Subcutaneous abdominal adipose tissue (tissue), 5 donors: ENCODE measurements around the gene CROCC2.

Experiments
- H3K27ac ChIP-seq: one replicate; pipeline ENCODE4 v1.7.0; 2013; ENCODE audit warnings: low read depth, mild to moderate bottlenecking, inconsistent platforms, low read length, moderate library complexity
- H3K27me3 ChIP-seq, 5 donors: one replicate each; pipeline ENCODE4 v1.7.0; 2013; ENCODE audit warnings: low read length in 5 of 5, inconsistent platforms in 1 of 5; ENCODE audit not compliant: control insufficient read depth in 5 of 5, insufficient read depth in 4 of 5
- H3K36me3 ChIP-seq, 5 donors: one replicate each; pipeline ENCODE4 v1.7.0; 2013; ENCODE audit warnings: low read length in 5 of 5; ENCODE audit not compliant: control insufficient read depth in 5 of 5, insufficient read depth in 5 of 5
- H3K4me1 ChIP-seq, 5 donors: one replicate each; pipeline ENCODE4 v1.7.0; 2013; ENCODE audit warnings: low read length in 5 of 5, mild to moderate bottlenecking in 3 of 5, moderate library complexity in 1 of 5; ENCODE audit not compliant: control insufficient read depth in 5 of 5, insufficient read depth in 5 of 5
- H3K4me3 ChIP-seq, 5 donors: one replicate each; pipeline ENCODE4 v1.7.0; 2013; ENCODE audit warnings: low read length in 5 of 5, low read depth in 1 of 5
- H3K9ac ChIP-seq, 5 donors: one replicate each; pipeline ENCODE4 v1.7.0; 2013; ENCODE audit warnings: low read length in 5 of 5, mild to moderate bottlenecking in 4 of 5, moderate library complexity in 3 of 5
- H3K9me3 ChIP-seq, 5 donors: one replicate each; pipeline ENCODE4 v1.7.0; 2013; ENCODE audit warnings: low read length in 5 of 5; ENCODE audit not compliant: control insufficient read depth in 5 of 5
- donor health status: healthy.
- donor health status: healthy.
- donor health status: healthy.
- donor health status: healthy.
- donor health status: healthy.

Gene CROCC2

DNA sequence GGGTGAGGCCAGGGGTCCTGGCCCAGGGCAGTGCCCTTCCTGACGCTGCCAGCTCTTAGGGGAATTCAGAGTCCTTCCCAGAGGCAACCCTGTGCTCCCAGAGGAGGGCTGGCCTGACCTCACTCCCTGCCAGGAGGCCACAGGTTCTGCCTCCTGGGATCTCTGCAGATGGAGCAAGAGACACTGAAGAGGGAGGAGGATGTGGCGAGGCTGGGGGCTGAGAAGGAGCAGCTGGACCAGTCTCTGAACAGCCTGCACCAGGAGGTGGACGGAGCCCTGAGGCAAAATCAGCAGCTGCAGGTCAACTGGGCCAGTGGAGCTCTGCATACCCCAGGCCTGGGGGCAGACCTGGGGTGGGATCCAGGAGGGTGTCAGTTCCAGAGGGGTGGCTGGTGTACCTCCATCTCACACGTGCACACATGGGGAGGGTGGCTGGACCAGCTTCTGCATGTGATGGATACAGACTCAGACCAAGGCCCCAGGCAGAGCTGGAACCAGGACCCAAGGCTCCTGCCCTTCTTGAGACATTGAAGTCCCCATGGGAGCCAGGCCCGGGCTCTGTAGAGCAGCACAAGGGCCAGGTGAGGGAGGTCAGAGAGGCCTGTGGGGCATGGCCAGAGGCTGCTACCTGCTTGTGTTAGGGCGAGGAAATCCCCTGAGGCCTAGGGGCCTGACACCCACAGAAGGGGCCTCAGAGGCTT is 82.6 kb downstream of the CROCC2 start:
- peak overlapping the region; percentile 77 for H3K27ac ChIP-seq
- H3K9me3 ChIP-seq, result peaks cover 0 to 4% (median 0%) of the 10 kb centered on the region in 5 donors
- H3K36me3 ChIP-seq, result no peaks in the 10 kb centered on the region
- H3K9ac ChIP-seq, result no peak overlapping the region
- peaks cover 10 to 67% (median 58%) of the 10 kb centered on the region in 5 donors for H3K4me1 ChIP-seq
- no peaks in the 10 kb centered on the region for H3K27me3 ChIP-seq
- H3K4me3 ChIP-seq, result no peak overlapping the region

- peaks cover 0 to 4% (median 0%) of the 10 kb centered on the region in 5 donors for H3K9me3 ChIP-seq
- no peak overlapping the region for H3K4me3 ChIP-seq
- H3K27me3 ChIP-seq, result no peaks in the 10 kb centered on the region
- H3K4me1 ChIP-seq, result peaks cover 10 to 71% (median 64%) of the 10 kb centered on the region in 5 donors
- H3K27ac ChIP-seq, result no peak overlapping the region
- no peak overlapping the region for H3K9ac ChIP-seq
- no peaks in the 10 kb centered on the region for H3K36me3 ChIP-seq
Observed at GRCh38 chr2:240989451-240990265, 83.5 kb downstream of the CROCC2 start.

DNA sequence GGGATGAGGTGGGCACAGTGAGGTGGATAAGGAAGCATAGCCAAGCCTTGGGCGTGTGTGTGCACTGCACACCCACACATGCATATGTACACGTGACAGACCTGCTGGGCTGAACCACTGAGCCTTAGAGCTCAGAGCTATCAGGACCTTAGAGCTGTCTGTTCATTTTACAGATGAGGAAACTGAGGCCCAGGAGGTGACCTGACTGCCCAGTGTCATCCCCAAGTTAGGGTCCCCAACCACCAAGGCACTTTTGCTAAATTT is 84.1 kb downstream of the CROCC2 start:
- Histone ChIP-seq H3K4me1 (peaks cover 10 to 77% (median 70%) of the 10 kb centered on the region in 5 donors), H3K36me3 (no peaks in the 10 kb centered on the region), H3K9me3 (peaks cover 0 to 4% (median 0%) of the 10 kb centered on the region in 5 donors), H3K9ac (no peak overlapping the region), H3K4me3 (no peak overlapping the region), H3K27me3 (peaks cover 0 to 2% (median 0%) of the 10 kb centered on the region in 5 donors), H3K27ac (no peak overlapping the region)

DNA sequence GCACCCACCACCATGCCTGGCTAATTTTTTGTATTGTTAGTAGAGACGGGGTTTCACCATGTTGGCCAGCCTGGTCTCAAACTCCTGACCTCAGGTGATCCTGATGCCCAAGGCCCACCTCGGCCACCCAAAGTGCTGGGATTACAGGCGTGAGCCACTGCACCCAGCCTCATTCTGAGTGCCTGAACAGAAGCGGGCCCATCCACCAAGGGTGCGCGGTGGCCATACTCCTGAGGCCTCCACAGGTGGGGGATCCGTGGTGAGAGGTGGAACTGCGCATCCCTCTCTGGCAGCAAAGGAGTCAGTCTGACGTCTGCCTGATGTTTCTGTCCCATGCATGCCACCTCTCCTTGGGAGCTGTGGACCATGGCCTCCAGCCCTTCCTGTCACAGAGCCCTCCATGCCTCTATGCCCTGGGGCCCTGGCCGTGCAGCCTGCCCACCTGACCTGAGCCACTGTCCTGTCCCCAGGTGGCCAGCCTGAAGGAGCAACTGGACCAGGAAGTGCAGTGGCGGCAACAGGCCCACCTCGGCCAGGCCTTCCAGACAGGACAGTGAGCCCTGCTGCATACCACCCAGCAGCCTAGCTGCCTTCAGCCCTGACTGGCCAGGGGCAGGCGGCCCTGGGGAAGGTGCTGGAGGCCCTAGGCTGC is 84.7 kb downstream of the CROCC2 start:
- Histone ChIP-seq H3K27me3 (peaks cover 0 to 2% (median 0%) of the 10 kb centered on the region in 5 donors), H3K36me3 (no peaks in the 10 kb centered on the region), H3K9ac (peak overlapping the region in 1 of 5 donors; percentile 43), H3K4me3 (no peak overlapping the region), H3K9me3 (peaks cover 0 to 4% (median 0%) of the 10 kb centered on the region in 5 donors), H3K27ac (no peak overlapping the region), H3K4me1 (peaks cover 10 to 76% (median 68%) of the 10 kb centered on the region in 5 donors)

- H3K9ac ChIP-seq, result peak overlapping the region in 1 of 5 donors; percentile 43
- H3K4me1 ChIP-seq, result peaks cover 10 to 75% (median 67%) of the 10 kb centered on the region in 5 donors
- no peaks in the 10 kb centered on the region for H3K36me3 ChIP-seq
- peak overlapping the region in 3 of 5 donors; percentile 9 to 14 (median 12) for H3K4me3 ChIP-seq
- peaks cover 0 to 4% (median 0%) of the 10 kb centered on the region in 5 donors for H3K9me3 ChIP-seq
- H3K27me3 ChIP-seq, result peaks cover 0 to 2% (median 0%) of the 10 kb centered on the region in 5 donors
- no peak overlapping the region for H3K27ac ChIP-seq
Observed at GRCh38 chr2:240991378-240992263, 85.5 kb downstream of the CROCC2 start.

DNA sequence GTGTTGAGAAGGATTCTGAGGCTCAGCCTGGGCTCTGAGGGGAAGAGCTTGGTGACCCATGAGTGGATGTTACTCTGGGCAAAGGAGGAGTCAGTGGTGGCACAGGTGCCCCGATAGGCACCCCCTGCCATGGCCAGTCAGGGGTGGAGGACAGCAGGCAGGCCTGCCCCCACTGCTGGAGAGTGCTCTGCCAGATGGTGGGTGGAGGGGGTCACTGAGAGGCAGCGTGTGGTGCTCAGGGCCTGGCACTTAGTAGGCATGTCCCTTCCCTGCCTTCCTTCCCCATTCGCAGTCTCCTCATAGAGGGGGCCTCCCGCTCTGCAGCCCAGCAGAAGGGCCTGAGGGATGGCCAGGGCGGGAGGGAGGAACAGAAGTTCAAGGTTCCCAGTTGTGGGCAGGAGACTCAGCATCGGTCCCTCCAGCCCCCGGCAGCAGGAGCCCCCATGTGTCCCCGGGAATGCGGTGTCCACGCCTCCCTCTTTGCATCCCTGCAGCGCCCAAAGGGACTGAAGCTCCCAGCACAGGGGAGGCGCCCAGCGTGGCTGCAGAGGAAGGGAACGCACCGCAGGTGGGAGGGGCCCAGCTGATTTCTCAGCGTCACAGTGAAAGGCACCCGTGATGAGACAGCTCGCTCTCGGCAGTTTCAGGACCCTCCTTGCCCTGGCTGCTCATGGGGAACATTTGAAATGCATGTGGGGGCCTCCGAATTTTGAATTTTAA is 86.6 kb downstream of the CROCC2 start:
- no peak overlapping the region for H3K4me3 ChIP-seq
- H3K36me3 ChIP-seq, result no peaks in the 10 kb centered on the region
- H3K9me3 ChIP-seq, result peaks cover 0 to 4% (median 0%) of the 10 kb centered on the region in 5 donors
- H3K27ac ChIP-seq, result no peak overlapping the region
- peaks cover 0 to 2% (median 0%) of the 10 kb centered on the region in 5 donors for H3K27me3 ChIP-seq
- H3K4me1 ChIP-seq, result peaks cover 8 to 75% (median 67%) of the 10 kb centered on the region in 5 donors
- H3K9ac ChIP-seq, result no peak overlapping the region

GRCh38 chr2:240993446-240994170 is 87.5 kb downstream of the CROCC2 start:
- Histone ChIP-seq H3K27ac (no peak overlapping the region), H3K9ac (no peak overlapping the region), H3K4me3 (no peak overlapping the region), H3K9me3 (no peaks in the 10 kb centered on the region), H3K27me3 (peaks cover 0 to 2% (median 0%) of the 10 kb centered on the region in 5 donors), H3K4me1 (peaks cover 2 to 72% (median 64%) of the 10 kb centered on the region in 5 donors), H3K36me3 (no peaks in the 10 kb centered on the region)

GRCh38 chr2:240994171-240994896 is 88.2 kb downstream of the CROCC2 start:
- no peak overlapping the region for H3K27ac ChIP-seq
- no peaks in the 10 kb centered on the region for H3K36me3 ChIP-seq
- H3K9ac ChIP-seq, result peak overlapping the region in 1 of 5 donors; percentile 29
- H3K9me3 ChIP-seq, result no peaks in the 10 kb centered on the region
- peaks cover 0 to 2% (median 0%) of the 10 kb centered on the region in 5 donors for H3K27me3 ChIP-seq
- H3K4me1 ChIP-seq, result peaks cover 2 to 66% (median 62%) of the 10 kb centered on the region in 5 donors
- H3K4me3 ChIP-seq, result no peak overlapping the region
